Left cardiac atrium (tissue), 4 donors: ENCODE data around the gene HLA-DRA. TPM values are rescaled to one million over a fixed set of nuclear protein-coding genes. Genes with fewer than 3 reads are reported as not detected.
"Not testable (repeated sequence)": the region's sequence is repeated elsewhere in the genome, so short reads cannot be mapped to it uniquely, and the experiment has no call there.

Experiments
- ATAC-seq, 2 donors: fragments of 200-7000 bp; cut with Tn5 transposase; one replicate each; pipeline ENCODE4 v1.9.1; 2020; ENCODE audit warnings: mild to moderate bottlenecking in 2 of 2, moderate library complexity in 2 of 2
- DNase-seq: peaks from one replicate; pipeline ENCODE4 v3.0.0-alpha.2; 2020
- intact Hi-C, 2 donors: fragments of 100-400 bp; cut with DNase I; formaldehyde crosslinking; loops; one replicate each; pipeline versions ENCODE4 v1.14.1 to v1.15.1; 2022 to 2023
- total RNA-seq, 2 donors: library from RNA; stranded (reverse); fragmentation: NEBNext Ultra II Directional; extraction: Animal tissue kit (Norgen Biotek cat#: 25700); gene quantifications; one replicate each; pipeline ENCODE4 v1.2.1, GENCODE V29; 2021
- donor health status: DM: no; HTN: yes; CAD: no.
- donor health status: DM: no; HTN: yes; CAD: no; lungs with severe emphysema.
- donor health status: DM: yes; HTN: yes; CAD: no.
- donor health status: Dilated cardiomyopathy.

HLA-DRA gene
- total RNA-seq, 2 donors from 2014 or later: 94.5 to 151 TPM

GRCh38 chr6:32427218-32427617 is 12.5 kb upstream of the HLA-DRA start:
- ATAC-seq: no peak
- intact Hi-C loops: no loop called here
- peak; percentile 35 for DNase-seq

- ATAC-seq: no peak
- DNase-seq: no peak
- intact Hi-C loops: no loop called here
These were observed 11.7 kb upstream of the HLA-DRA start for GRCh38 chr6:32427934-32428474.

- DNase-seq: no peak
- no peak for ATAC-seq
- intact Hi-C loops: loop anchor here (5.0 kb wide), 2 partner anchors 267 to 272 kb away; no protein-coding TSS in a partner anchor
These were observed 9.5 kb upstream of the HLA-DRA start for GRCh38 chr6:32430179-32430578.

- no peak for ATAC-seq
- intact Hi-C loops: loop anchor here (5.0 kb wide), 2 partner anchors 266 to 271 kb away; no protein-coding TSS in a partner anchor
- DNase-seq: no peak
These were observed 8.5 kb upstream of the HLA-DRA start for GRCh38 chr6:32431142-32431541.

- ATAC-seq (no peak), DNase-seq (no peak)
- intact Hi-C loops: loop anchor here (5.0 kb wide), 2 partner anchors 265 to 270 kb away; no protein-coding TSS in a partner anchor
These were observed 7.6 kb upstream of the HLA-DRA start for GRCh38 chr6:32432050-32432450.

- intact Hi-C loops: loop anchor here (5.0 kb wide), 2 partner anchors 263 to 268 kb away; no protein-coding TSS in a partner anchor
- DNase-seq, ATAC-seq: not testable (repeated sequence)
These were observed 5.7 kb upstream of the HLA-DRA start for GRCh38 chr6:32433950-32434349.

- intact Hi-C loops: no loop called here
- DNase-seq (no peak), ATAC-seq (no peak)
These were observed 3.5 kb upstream of the HLA-DRA start for GRCh38 chr6:32436186-32436585.

- intact Hi-C loops: no loop called here
These were observed 2.5 kb upstream of the HLA-DRA start for GRCh38 chr6:32436995-32437836.

GRCh38 chr6:32439139-32439538 is 548 bp upstream of the HLA-DRA start:
- ATAC-seq: no peak
- no peak for DNase-seq
- intact Hi-C loops: no loop called here

More at GRCh38 chr6:32436995-32437836, 2.5 kb upstream of the HLA-DRA start:
- DNase-seq (no peak), ATAC-seq (peak; percentile 75)

GRCh38 chr6:32442243-32442667 is 2.6 kb downstream of the HLA-DRA start:
- ATAC-seq: no peak
- intact Hi-C loops: no loop called here
- no peak for DNase-seq

GRCh38 chr6:32442977-32443552 is 3.4 kb downstream of the HLA-DRA start:
- no peak for ATAC-seq
- no peak for DNase-seq

GRCh38 chr6:32444433-32444832 is 4.7 kb downstream of the HLA-DRA start:
- intact Hi-C loops: no loop called here
- no peak for ATAC-seq
- DNase-seq: no peak

More at GRCh38 chr6:32442977-32443552, 3.4 kb downstream of the HLA-DRA start:
- intact Hi-C loops: no loop called here

- intact Hi-C loops: no loop called here
- DNase-seq: no peak
- no peak for ATAC-seq
These were observed 5.7 kb downstream of the HLA-DRA start for GRCh38 chr6:32445321-32445854.

GRCh38 chr6:32447932-32448331 is 8.2 kb downstream of the HLA-DRA start:
- intact Hi-C loops: no loop called here
- DNase-seq: no peak
- no peak for ATAC-seq

- ATAC-seq: no peak
- intact Hi-C loops: no loop called here
- DNase-seq: no peak
These were observed 9.5 kb downstream of the HLA-DRA start for GRCh38 chr6:32449088-32449736.

- no peak for ATAC-seq
- no peak for DNase-seq
- intact Hi-C loops: no loop called here
These were observed 17.4 kb downstream of the HLA-DRA start for GRCh38 chr6:32457054-32457453.

- intact Hi-C loops: no loop called here
- DNase-seq: no peak
- peak in 1 of 2 donors; percentile 53 for ATAC-seq
These were observed 20.2 kb downstream of the HLA-DRA start for GRCh38 chr6:32459781-32460424.

- ATAC-seq: no peak
These were observed 20.8 kb downstream of the HLA-DRA start for GRCh38 chr6:32460528-32460927.

GRCh38 chr6:32461493-32461892 is 21.8 kb downstream of the HLA-DRA start:
- no peak for ATAC-seq
- DNase-seq: no peak
- intact Hi-C loops: no loop called here

More at GRCh38 chr6:32460528-32460927, 20.8 kb downstream of the HLA-DRA start:
- DNase-seq: no peak
- intact Hi-C loops: no loop called here
